Subcutaneous adipose tissue (tissue), 4 donors: ENCODE measurements around the gene LDLRAD3. TPM values are rescaled to one million over a fixed set of nuclear protein-coding genes. Genes with fewer than 3 reads are reported as not detected.

Source experiments
- total RNA-seq, 4 donors: library from RNA; depleted of rRNA; stranded (reverse); fragments of >200 nt; gene quantifications; one replicate each; pipeline ENCODE4 v1.1.0, GENCODE V29; 2016
- TF ChIP-seq, protein P1 (sequence below): fragments of 450-650 bp; IDR thresholded peaks from one replicate; pipeline ENCODE4 v1.5.1; 2016; ENCODE audit warnings: low read depth, mild to moderate bottlenecking, control low read depth, antibody characterized with exemption, moderate library complexity

Gene LDLRAD3
- total RNA-seq, 4 donors from 2014 or later, result 22.8 to 39.6 (median 29.4) TPM

DNA sequence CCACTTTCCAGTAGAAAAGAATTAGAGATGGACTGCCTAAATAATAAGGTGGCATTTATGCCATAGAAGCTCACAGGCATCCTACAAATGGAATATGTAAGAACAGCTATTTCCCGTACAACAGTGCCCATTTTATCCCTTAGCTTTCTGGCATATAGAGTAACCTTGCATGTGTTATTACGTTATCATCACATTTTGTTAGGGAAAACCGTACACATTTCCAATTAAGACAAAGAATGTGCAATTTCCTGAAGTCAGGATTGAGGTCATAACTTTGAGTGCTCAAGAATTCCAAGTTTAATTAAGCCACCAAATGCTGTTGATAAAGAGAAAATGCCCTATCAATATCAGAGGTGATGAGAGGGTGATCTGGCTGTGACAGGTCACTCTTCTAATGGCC, 58.9 kb downstream of the LDLRAD3 start:
- TF ChIP-seq, protein P1, sequence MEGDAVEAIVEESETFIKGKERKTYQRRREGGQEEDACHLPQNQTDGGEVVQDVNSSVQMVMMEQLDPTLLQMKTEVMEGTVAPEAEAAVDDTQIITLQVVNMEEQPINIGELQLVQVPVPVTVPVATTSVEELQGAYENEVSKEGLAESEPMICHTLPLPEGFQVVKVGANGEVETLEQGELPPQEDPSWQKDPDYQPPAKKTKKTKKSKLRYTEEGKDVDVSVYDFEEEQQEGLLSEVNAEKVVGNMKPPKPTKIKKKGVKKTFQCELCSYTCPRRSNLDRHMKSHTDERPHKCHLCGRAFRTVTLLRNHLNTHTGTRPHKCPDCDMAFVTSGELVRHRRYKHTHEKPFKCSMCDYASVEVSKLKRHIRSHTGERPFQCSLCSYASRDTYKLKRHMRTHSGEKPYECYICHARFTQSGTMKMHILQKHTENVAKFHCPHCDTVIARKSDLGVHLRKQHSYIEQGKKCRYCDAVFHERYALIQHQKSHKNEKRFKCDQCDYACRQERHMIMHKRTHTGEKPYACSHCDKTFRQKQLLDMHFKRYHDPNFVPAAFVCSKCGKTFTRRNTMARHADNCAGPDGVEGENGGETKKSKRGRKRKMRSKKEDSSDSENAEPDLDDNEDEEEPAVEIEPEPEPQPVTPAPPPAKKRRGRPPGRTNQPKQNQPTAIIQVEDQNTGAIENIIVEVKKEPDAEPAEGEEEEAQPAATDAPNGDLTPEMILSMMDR, result no peak

DNA sequence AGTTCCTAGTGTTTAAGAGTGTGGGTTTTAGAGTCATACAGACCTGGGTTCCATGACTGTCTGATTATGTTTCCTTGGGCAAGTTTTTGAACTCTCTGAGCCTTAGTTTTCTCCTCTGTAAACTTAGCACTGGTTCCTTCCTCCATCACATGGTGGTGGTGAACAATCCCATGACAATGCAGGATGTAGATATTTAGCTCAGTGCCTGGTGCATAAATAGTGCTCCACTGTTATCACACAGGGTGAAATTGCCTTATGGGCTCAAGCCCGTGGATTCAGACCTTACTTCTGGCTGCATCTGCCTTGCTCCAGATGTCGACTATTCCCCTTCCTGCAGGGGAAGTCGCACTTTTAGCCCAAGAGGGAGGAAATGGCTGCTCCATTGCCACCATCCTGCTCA, 62.7 kb downstream of the LDLRAD3 start:
- TF ChIP-seq, protein P1, result no peak

DNA sequence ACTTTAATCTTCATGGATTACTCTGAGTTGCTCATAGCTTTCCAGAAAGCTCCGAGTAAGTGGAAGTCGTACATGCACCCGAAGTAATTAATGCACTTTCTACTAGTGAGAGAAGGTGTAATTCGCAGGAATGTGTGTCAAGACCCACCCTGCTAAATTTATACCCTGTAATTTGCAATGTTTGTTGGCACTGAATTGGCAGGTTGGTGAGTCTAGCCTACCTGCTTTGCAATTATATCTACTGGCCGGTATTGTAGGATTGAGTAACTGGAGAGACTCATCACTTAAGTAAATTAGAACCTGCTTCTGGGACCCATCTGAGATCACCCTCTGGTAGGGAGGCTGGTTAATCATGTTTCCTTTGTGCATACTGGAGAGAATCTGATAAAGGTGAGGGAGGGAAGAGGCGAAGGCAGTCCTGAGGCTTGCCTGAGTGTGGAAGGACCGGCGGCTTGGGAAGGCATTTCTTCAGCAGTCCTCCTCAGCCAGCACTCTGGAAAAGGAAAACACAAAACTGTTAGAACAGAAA, 63.3 kb downstream of the LDLRAD3 start:
- TF ChIP-seq, protein P1, result no peak

DNA sequence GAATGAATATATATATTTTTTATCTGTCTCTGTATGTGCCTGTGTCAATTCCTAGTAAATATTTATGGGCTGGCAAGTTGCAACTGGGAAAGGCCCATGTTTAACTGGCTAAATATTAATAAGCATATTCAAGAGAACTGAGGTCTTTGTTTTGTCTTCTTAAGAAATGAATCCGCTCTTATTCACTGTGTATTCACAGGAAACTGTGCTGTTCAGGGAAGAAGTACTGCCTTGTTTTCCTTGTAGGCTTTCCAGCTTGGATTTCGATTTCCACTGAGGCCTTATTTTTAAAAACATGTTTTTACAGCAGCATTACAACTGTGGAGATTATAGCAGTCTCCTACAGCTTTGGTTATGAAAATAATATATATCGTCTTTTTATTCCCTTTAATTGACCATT, 64.7 kb downstream of the LDLRAD3 start:
- TF ChIP-seq, protein P1, result no peak

DNA sequence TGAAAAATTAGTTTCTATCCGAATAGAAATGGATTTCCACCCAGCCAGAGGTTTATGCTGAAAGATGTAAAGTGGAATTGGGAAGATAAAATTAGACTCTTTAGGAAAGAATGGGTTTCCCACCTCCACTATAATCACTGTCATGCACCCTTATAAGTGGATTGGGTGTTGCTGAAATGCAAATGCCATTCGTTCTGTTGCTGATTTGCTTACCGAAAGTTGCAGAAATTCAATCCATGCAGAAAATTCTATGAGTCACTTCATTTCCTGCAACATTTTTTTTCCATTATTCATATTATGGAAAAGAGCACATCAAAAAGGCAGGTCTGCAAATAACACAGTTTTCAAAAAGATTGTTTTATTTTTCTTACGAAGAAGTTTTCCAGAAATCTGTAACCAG, 65.6 kb downstream of the LDLRAD3 start:
- TF ChIP-seq, protein P1, result no peak

DNA sequence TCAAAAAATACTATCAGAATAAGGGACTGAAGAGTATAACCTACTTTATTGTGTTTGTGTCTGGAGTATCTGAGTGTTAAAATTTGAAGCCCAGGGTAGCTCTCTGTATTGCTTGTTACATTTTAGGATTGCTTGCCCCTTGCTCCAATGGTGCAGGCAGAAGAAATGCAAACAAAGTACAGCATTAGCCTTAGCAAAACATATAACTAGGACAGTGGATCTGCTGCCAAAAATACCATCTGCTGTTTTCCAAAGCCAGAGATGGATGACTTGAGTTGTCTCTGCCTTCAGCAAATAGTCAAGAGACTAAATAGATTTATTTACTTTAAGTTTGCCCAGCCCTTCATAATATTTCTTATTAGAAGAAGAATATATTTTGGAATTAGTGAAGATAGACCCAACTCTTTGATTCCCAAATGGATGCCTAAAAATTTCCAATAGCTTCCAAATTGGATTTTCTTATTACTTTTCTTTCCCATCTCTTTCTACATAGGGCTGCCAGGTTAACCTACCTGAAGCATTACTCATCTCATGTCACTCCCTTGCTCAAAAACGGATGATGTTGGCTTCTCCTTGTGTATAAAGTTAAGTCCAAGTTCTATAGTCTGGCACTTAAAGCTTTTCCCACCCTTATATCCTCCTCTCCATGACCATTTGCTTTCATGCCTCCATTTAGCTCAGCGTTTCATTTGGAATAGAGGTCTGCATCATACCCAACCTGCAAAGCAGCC, 66.3 kb downstream of the LDLRAD3 start:
- TF ChIP-seq, protein P1, result no peak

DNA sequence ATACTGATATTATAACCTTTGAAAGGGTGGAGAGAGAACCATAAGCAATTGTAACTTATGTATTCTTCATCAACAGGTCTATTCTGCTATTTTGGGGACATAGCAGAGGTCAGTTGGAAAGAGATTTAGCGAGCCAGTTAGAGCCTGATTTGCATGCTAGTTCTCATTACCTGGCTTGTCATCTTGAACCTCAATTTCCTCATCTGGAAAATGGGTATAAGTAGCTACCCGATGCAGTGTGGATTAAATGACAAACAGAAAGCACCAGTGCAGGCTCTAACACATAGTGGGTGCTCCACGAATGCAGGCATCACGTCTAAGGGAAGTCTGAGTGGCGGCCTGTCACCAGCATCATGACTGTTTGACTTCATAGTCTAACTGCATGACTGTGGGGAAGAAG, 67.7 kb downstream of the LDLRAD3 start:
- TF ChIP-seq, protein P1, result no peak
